Brain microvascular endothelial cell (primary cell): ENCODE results near the gene CREB5.

Source experiments
- DNase-seq: peaks from one replicate; pipeline ENCODE4 v3.0.0-alpha.2; 2020
- H3K27ac ChIP-seq: fragments of 250-450 bp; sonication (Bioruptor Pico); 2 replicates; pipeline ENCODE4 v1.5.1; 2020; ENCODE audit warnings: mild to moderate bottlenecking, moderate library complexity
- H3K27me3 ChIP-seq: fragments of 250-450 bp; sonication (Bioruptor Pico); replicated peaks from 2 replicates; pipeline ENCODE4 v1.5.1; 2020; ENCODE audit warnings: mild to moderate bottlenecking
- H3K36me3 ChIP-seq: fragments of 250-450 bp; sonication (Bioruptor Pico); replicated peaks from 2 replicates; pipeline ENCODE4 v1.5.1; 2020; ENCODE audit warnings: mild to moderate bottlenecking
- H3K4me3 ChIP-seq: 2 replicates; pipeline ENCODE4 v1.5.1; 2011; ENCODE audit warnings: low read depth, mild to moderate bottlenecking, control low read depth, low read length, moderate library complexity
- in situ Hi-C: cut with HindIII; loops from 2 replicates; pipeline ENCODE4 v1.10.0; 2017; ENCODE audit warnings: low sequenced_read_pairs, low pct_ligation_motif_present
- TF ChIP-seq, protein P1 (sequence below): IDR thresholded peaks from 2 replicates; pipeline ENCODE4 v1.5.1; 2011; ENCODE audit warnings: low read depth, mild to moderate bottlenecking, moderate library complexity, low read length, control low read depth, inconsistent platforms; ENCODE audit errors: missing control alignments

Gene CREB5

DNA sequence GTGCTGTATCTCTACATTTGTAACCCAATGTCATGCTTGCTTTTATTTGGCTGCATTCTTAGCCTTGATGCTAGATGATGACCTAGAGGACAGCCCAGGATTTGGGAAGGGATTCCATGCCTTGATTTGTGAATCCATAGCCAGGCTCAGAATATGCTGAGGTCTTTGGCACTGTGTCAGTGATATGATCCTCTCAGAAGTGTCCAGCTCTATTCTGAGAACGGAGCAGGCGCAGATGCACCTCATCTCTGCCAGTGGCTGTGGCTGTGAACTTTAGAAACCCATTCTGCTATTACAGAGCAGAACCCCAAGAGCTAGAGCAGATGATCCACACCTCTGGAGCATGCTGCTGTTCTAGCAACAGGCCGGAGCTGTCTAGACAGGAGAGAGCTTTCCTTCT, 333.0 kb downstream of the CREB5 start:
- in situ Hi-C loops, result no loop called here
- no peak overlapping the region for H3K4me3 ChIP-seq
- H3K27me3 ChIP-seq, result no peaks in the 10 kb centered on the region
- H3K36me3 ChIP-seq, result no peaks in the 10 kb centered on the region
- no peak overlapping the region for H3K27ac ChIP-seq
- no peak for DNase-seq
- TF ChIP-seq, protein P1, sequence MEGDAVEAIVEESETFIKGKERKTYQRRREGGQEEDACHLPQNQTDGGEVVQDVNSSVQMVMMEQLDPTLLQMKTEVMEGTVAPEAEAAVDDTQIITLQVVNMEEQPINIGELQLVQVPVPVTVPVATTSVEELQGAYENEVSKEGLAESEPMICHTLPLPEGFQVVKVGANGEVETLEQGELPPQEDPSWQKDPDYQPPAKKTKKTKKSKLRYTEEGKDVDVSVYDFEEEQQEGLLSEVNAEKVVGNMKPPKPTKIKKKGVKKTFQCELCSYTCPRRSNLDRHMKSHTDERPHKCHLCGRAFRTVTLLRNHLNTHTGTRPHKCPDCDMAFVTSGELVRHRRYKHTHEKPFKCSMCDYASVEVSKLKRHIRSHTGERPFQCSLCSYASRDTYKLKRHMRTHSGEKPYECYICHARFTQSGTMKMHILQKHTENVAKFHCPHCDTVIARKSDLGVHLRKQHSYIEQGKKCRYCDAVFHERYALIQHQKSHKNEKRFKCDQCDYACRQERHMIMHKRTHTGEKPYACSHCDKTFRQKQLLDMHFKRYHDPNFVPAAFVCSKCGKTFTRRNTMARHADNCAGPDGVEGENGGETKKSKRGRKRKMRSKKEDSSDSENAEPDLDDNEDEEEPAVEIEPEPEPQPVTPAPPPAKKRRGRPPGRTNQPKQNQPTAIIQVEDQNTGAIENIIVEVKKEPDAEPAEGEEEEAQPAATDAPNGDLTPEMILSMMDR, result no peak

DNA sequence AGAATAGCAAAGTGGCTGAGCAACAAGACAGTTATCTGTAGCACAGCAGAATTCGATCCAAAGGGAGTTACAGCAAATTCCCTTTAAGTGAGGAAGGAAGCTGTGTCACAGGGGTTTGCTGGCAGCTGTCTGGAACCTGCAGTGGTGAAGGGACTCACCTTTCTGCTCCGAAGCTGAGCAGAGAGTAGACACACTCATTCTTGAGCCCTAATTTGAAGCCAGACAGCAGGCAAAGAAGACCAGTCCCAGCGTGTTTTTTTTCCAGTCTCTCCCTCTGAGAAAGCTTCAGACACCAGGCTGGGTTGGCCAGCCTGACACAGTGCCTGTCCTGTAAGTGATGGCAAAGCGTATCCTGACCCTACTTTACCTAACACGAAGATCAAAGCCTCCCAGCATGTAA, 335.1 kb downstream of the CREB5 start:
- no peak overlapping the region for H3K4me3 ChIP-seq
- TF ChIP-seq, protein P1, result no peak
- in situ Hi-C loops, result no loop called here
- H3K27me3 ChIP-seq, result no peaks in the 10 kb centered on the region
- no peaks in the 10 kb centered on the region for H3K36me3 ChIP-seq
- no peak overlapping the region for H3K27ac ChIP-seq
- DNase-seq, result no peak

DNA sequence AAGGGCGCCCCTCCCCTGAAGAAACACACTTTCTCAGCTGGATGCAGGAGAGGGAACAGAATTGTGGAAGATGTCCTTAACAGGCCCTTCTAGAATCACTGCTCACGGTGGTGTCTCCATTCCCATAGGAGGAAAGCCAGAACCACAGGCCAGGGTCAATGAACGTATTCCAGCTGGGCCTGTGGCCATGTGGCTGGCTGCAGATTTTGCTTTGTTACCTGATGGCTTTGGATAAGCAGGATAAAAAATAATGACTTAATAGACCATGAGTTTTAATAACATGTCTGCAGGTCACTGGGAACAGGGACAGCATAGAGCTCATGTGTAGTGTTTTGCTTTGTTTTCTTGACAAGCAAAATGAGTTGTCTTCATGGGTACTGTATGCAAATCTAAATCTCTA, 335.5 kb downstream of the CREB5 start:
- H3K36me3 ChIP-seq, result no peaks in the 10 kb centered on the region
- no peak for DNase-seq
- in situ Hi-C loops, result no loop called here
- TF ChIP-seq, protein P1, result no peak
- H3K27me3 ChIP-seq, result no peaks in the 10 kb centered on the region
- H3K27ac ChIP-seq, result no peak overlapping the region
- H3K4me3 ChIP-seq, result no peak overlapping the region

DNA sequence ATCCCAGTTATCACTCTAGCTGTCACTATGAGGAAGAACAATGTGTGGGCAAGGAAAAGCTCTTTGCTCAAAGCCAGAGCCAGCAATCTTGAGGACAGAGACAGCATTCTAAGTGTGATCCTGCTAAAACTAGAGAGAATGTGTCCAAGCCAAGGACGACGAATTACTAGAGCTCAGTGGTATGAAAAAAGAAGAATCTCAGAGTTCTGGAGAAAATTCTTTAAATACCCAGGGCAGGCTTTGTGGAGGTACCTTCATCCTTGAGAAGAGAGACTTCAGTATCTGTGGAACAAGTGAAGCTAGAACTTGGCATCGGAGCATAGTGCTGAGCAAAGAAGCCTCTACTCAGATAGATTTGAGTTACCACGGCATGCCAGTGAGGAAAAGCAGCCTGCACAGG, 336.0 kb downstream of the CREB5 start:
- TF ChIP-seq, protein P1, result no peak
- in situ Hi-C loops, result no loop called here
- no peaks in the 10 kb centered on the region for H3K36me3 ChIP-seq
- no peak overlapping the region for H3K4me3 ChIP-seq
- DNase-seq, result no peak
- H3K27ac ChIP-seq, result no peak overlapping the region
- H3K27me3 ChIP-seq, result no peaks in the 10 kb centered on the region

DNA sequence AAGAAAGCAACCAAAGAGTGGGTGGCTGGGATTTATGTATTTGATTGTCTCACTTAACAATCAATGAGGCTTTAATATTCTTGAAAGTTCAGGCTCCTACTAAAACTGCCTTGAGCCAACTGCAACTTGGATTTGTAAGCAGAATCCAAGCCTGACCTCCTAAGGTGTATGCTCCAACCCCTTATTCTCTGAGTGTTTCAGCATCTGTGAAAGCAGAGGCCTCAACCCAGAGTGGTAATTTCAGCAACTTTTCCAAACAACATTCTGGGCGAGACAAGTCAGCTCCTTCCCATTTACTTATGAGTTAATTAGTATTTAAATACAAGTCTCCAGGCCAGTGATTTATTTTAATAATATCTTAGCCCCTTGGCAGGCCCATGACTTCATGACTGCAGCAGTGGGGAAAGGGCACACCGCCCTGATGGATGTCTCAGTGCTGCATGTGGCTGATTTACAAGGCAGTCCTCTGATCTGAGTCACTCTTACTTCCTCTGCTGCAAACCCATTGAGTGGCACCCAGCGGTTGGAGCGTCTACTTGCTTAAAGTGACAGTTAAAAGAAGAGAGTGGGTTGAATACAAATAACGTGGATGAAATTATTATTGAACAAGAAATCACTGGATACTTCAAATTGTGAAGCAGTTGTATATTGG, 336.7 kb downstream of the CREB5 start:
- in situ Hi-C loops, result no loop called here
- H3K27ac ChIP-seq, result no peak overlapping the region

More for the DNA sequence above, 336.7 kb downstream of the CREB5 start:
- TF ChIP-seq, protein P1, result no peak
- no peaks in the 10 kb centered on the region for H3K36me3 ChIP-seq
- H3K4me3 ChIP-seq, result no peak overlapping the region
- peak; percentile 53 for DNase-seq
- no peaks in the 10 kb centered on the region for H3K27me3 ChIP-seq
